Stomach (tissue), 4 donors: ENCODE data around the gene ACACA.

Source experiments
- EP300 ChIP-seq: sonication (generic); formaldehyde crosslinking; IDR thresholded peaks from one replicate; pipeline ENCODE4 v1.6.1; 2017; ENCODE audit warnings: antibody characterized with exemption
- POLR2A ChIP-seq, 4 donors: fragments of 450-650 bp; IDR thresholded peaks; one replicate each; pipeline ENCODE4 v1.6.1; 2016; ENCODE audit warnings: antibody characterized with exemption in 4 of 4, control low read depth in 2 of 4, mild to moderate bottlenecking in 1 of 4, moderate library complexity in 1 of 4
- POLR2AphosphoS5 ChIP-seq, 3 donors: sonication (generic); formaldehyde crosslinking; IDR thresholded peaks; one replicate each; pipeline ENCODE4 v1.6.1; 2016; ENCODE audit warnings: antibody characterized with exemption in 3 of 3
- TF ChIP-seq, protein P1 (sequence below), 7 experiments: fragments of 450-650 bp in 4 of 7; fragments of 200-600 bp in 3 of 7; sonication (generic) in 3 of 7; IDR thresholded peaks; one replicate each; pipeline ENCODE4 v1.5.1; 2016 to 2019; ENCODE audit warnings: antibody characterized with exemption in 7 of 7, control low read depth in 2 of 7, mild to moderate bottlenecking in 1 of 7

DNA sequence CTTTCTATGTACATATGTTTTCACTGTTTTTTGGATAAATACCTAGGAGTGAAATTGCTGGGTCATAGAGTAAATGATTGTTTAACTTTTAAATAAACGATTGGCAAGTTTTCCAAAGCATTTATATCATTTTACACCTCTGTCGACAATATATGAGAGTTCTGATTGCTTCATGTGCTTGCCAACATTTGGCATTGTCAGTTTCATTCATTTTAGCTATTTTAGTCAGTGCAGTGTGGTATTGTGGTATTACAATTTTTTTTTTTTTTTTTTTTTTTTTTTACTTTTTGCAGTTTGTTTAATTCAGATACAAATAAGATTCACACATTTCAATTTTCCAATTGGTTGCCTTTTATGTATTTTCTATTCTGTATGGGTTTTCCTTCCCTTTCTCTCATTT is 26.0 kb upstream of the ACACA start:
- no peak for TF ChIP-seq POLR2AphosphoS5 (IDR thresholded peaks at IDR 0.05)
- TF ChIP-seq, protein P1, sequence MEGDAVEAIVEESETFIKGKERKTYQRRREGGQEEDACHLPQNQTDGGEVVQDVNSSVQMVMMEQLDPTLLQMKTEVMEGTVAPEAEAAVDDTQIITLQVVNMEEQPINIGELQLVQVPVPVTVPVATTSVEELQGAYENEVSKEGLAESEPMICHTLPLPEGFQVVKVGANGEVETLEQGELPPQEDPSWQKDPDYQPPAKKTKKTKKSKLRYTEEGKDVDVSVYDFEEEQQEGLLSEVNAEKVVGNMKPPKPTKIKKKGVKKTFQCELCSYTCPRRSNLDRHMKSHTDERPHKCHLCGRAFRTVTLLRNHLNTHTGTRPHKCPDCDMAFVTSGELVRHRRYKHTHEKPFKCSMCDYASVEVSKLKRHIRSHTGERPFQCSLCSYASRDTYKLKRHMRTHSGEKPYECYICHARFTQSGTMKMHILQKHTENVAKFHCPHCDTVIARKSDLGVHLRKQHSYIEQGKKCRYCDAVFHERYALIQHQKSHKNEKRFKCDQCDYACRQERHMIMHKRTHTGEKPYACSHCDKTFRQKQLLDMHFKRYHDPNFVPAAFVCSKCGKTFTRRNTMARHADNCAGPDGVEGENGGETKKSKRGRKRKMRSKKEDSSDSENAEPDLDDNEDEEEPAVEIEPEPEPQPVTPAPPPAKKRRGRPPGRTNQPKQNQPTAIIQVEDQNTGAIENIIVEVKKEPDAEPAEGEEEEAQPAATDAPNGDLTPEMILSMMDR (IDR thresholded peaks at IDR 0.05), result no peak
- TF ChIP-seq POLR2A (IDR thresholded peaks at IDR 0.05), result no peak
- no peak for TF ChIP-seq EP300
